Measurements from ENCODE around the gene ZNF277. TPM values are rescaled to one million over a fixed set of nuclear protein-coding genes. Genes with fewer than 3 reads are reported as not detected.

The ZNF277 gene
- total RNA-seq, 4 donors from 2014 or later, result 17.1 to 38.4 (median 29.5) TPM

- WGBS, 2 donors (ENCODE audit: low coverage in 1 of 2), result 73 to 90% methylated on average over 2 to 3 of the region's 3 CpGs
- TF ChIP-seq EP300 (IDR thresholded peaks at IDR 0.05) (no peak), CTCF (IDR thresholded peaks at IDR 0.05) (no peak), POLR2AphosphoS5 (IDR thresholded peaks at IDR 0.05) (no peak), POLR2A (IDR thresholded peaks at IDR 0.05) (no peak)
- ATAC-seq, result no peak
- no peak overlapping the region for H3K27ac ChIP-seq
- no peaks in the 10 kb centered on the region for H3K9me3 ChIP-seq
- no peaks in the 10 kb centered on the region for H3K27me3 ChIP-seq
- H3K36me3 ChIP-seq, result no peaks in the 10 kb centered on the region
- H3K4me3 ChIP-seq, result no peak overlapping the region
- peaks cover 0 to 13% (median 0%) of the 10 kb centered on the region in 3 donors for H3K4me1 ChIP-seq
Observed at GRCh38 chr7:112167147-112167546, 39.3 kb upstream of the ZNF277 start.

GRCh38 chr7:112168915-112169314 is 37.6 kb upstream of the ZNF277 start:
- WGBS, 2 donors (ENCODE audit: low coverage in 1 of 2), result 82 to 83% methylated on average over 2 of the region's 2 CpGs
- H3K4me3 ChIP-seq, result no peak overlapping the region
- H3K27me3 ChIP-seq, result no peaks in the 10 kb centered on the region
- TF ChIP-seq POLR2A (IDR thresholded peaks at IDR 0.05) (no peak), EP300 (IDR thresholded peaks at IDR 0.05) (no peak), POLR2AphosphoS5 (IDR thresholded peaks at IDR 0.05) (no peak), CTCF (IDR thresholded peaks at IDR 0.05) (no peak)
- no peak for ATAC-seq
- no peaks in the 10 kb centered on the region for H3K9me3 ChIP-seq
- peaks cover 0 to 13% (median 0%) of the 10 kb centered on the region in 3 donors for H3K4me1 ChIP-seq
- no peak overlapping the region for H3K27ac ChIP-seq
- no peaks in the 10 kb centered on the region for H3K36me3 ChIP-seq

- no peaks in the 10 kb centered on the region for H3K9me3 ChIP-seq
- H3K27me3 ChIP-seq, result no peaks in the 10 kb centered on the region
- TF ChIP-seq POLR2AphosphoS5 (IDR thresholded peaks at IDR 0.05), result no peak
- TF ChIP-seq CTCF (IDR thresholded peaks at IDR 0.05), result no peak
- no peak for TF ChIP-seq POLR2A (IDR thresholded peaks at IDR 0.05)
- TF ChIP-seq EP300 (IDR thresholded peaks at IDR 0.05), result no peak
- H3K27ac ChIP-seq, result no peak overlapping the region
- no peak for ATAC-seq
- WGBS, 2 donors (ENCODE audit: low coverage in 1 of 2), result 90% methylated on average over 1 of the region's 1 CpG; no CpG with 5 or more reads in 1 of the 2 donors
- H3K36me3 ChIP-seq, result no peaks in the 10 kb centered on the region
- no peak overlapping the region for H3K4me3 ChIP-seq
- H3K4me1 ChIP-seq, result peaks cover 0 to 16% (median 0%) of the 10 kb centered on the region in 3 donors
Observed at GRCh38 chr7:112171673-112172072, 34.8 kb upstream of the ZNF277 start.

GRCh38 chr7:112172870-112173567 is 33.5 kb upstream of the ZNF277 start:
- 60 to 65% methylated on average over 8 of the region's 8 CpGs for WGBS, 2 donors (ENCODE audit: low coverage in 1 of 2)
- Histone ChIP-seq H3K27me3 (no peaks in the 10 kb centered on the region), H3K4me1 (peaks cover 0 to 9% (median 0%) of the 10 kb centered on the region in 3 donors), H3K9me3 (no peaks in the 10 kb centered on the region), H3K36me3 (no peaks in the 10 kb centered on the region), H3K27ac (peak overlapping the region in 2 of 4 donors; percentile 13 to 14), H3K4me3 (no peak overlapping the region)
- TF ChIP-seq CTCF (IDR thresholded peaks at IDR 0.05), result no peak
- no peak for TF ChIP-seq POLR2AphosphoS5 (IDR thresholded peaks at IDR 0.05)
- no peak for TF ChIP-seq EP300 (IDR thresholded peaks at IDR 0.05)
- TF ChIP-seq POLR2A (IDR thresholded peaks at IDR 0.05), result no peak
- ATAC-seq, result peak; percentile 34

GRCh38 chr7:112173568-112173905 is 33.0 kb upstream of the ZNF277 start:
- WGBS, 2 donors (ENCODE audit: low coverage in 1 of 2), result 67 to 89% methylated on average over 2 to 3 of the region's 4 CpGs
- Histone ChIP-seq H3K9me3 (no peaks in the 10 kb centered on the region), H3K4me3 (no peak overlapping the region), H3K36me3 (no peaks in the 10 kb centered on the region), H3K4me1 (peaks cover 0 to 9% (median 0%) of the 10 kb centered on the region in 3 donors), H3K27me3 (no peaks in the 10 kb centered on the region), H3K27ac (peak overlapping the region in 2 of 4 donors; percentile 13 to 14)
- no peak for TF ChIP-seq EP300 (IDR thresholded peaks at IDR 0.05)
- TF ChIP-seq POLR2AphosphoS5 (IDR thresholded peaks at IDR 0.05), result no peak
- TF ChIP-seq POLR2A (IDR thresholded peaks at IDR 0.05), result no peak
- no peak for TF ChIP-seq CTCF (IDR thresholded peaks at IDR 0.05)
- ATAC-seq, result no peak
